ENCODE results near the gene SLC24A3. TPM values are rescaled to one million over a fixed set of nuclear protein-coding genes. Genes with fewer than 3 reads are reported as not detected.
A peak's percentile ranks its signal among the peaks of the same experiment; 100 is the strongest.

The SLC24A3 gene
- total and polyA plus RNA-seq, 7 donors: 0.92 to 20.8 (median 13.5) TPM

DNA sequence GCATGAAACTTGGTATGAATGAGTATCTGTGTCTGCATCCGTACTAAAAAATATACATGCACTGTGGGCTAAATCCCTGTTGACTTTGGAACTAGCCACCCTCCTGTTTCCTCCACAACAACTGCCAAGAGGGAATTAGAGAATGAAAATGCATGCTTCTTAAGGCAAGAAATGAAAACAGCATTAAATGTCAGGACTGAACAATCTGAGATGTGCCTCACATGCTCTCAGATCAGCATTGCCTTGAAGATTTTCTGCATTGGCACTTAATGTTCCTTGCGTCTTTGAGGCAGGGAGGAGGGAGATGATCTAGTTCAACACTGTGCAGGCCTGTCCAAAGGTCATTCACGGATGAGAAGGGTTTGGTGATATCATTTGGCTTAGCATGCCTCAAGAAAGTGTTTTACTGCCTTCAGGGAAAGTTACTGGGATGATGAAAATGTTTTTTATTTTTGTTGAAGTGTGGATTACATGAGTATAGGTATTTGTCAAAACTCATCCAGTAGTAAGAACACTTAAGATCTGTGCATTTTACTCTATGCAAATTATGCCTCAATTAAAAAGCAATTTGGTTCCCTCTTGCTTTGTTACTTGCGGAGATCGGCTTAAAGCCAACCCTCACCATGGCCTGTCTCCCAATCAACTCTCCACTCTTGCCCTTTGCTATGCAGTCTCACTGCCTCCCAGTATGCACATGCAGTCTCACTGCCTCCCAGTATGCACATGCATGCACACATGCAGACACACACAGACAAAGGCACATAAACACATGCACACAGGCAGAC lies 498.1 kb downstream of the SLC24A3 start:
- Histone ChIP-seq H3K27ac (no peak overlapping the region), H3K4me1 (peaks cover 0 to 18% (median 12%) of the 10 kb centered on the region in 4 donors), H3K36me3 (no peaks in the 10 kb centered on the region), H3K4me3 (no peak overlapping the region), H3K27me3 (no peaks in the 10 kb centered on the region), H3K9me3 (no peaks in the 10 kb centered on the region)
- intact Hi-C loops (cut with DNase I): no loop called here
- TF ChIP-seq POLR2A (IDR thresholded peaks at IDR 0.05) (no peak), POLR2AphosphoS5 (IDR thresholded peaks at IDR 0.05) (no peak), EP300 (IDR thresholded peaks at IDR 0.05) (no peak)
- TF ChIP-seq, protein P1, sequence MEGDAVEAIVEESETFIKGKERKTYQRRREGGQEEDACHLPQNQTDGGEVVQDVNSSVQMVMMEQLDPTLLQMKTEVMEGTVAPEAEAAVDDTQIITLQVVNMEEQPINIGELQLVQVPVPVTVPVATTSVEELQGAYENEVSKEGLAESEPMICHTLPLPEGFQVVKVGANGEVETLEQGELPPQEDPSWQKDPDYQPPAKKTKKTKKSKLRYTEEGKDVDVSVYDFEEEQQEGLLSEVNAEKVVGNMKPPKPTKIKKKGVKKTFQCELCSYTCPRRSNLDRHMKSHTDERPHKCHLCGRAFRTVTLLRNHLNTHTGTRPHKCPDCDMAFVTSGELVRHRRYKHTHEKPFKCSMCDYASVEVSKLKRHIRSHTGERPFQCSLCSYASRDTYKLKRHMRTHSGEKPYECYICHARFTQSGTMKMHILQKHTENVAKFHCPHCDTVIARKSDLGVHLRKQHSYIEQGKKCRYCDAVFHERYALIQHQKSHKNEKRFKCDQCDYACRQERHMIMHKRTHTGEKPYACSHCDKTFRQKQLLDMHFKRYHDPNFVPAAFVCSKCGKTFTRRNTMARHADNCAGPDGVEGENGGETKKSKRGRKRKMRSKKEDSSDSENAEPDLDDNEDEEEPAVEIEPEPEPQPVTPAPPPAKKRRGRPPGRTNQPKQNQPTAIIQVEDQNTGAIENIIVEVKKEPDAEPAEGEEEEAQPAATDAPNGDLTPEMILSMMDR (IDR thresholded peaks at IDR 0.05): no peak
- DNase-seq: no peak
- WGBS, 2 donors: 35 to 65% methylated on average over 5 of the region's 5 CpGs

DNA sequence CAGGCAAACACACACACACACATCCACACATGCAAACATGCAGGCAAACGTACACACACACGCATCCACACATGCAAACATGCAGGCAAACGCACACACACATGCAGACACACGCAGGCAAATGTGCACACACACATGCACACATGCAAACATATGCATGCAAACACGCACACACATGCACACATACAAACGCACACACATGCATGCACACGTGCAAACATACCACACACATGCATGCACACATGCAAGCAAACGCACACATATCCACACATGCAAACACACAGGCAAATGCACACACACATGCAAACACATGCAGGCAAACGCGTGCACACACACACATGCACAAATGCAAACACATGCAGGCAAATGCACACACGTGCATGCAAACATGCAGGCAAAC lies 498.7 kb downstream of the SLC24A3 start:
- whole genome bisulfite sequencing, 2 donors: 75 to 86% methylated on average over 11 of the region's 11 CpGs
- no peak for DNase-seq
- Histone ChIP-seq H3K36me3 (no peaks in the 10 kb centered on the region), H3K27ac (no peak overlapping the region), H3K4me1 (peaks cover 0 to 18% (median 12%) of the 10 kb centered on the region in 4 donors), H3K9me3 (no peaks in the 10 kb centered on the region), H3K27me3 (no peaks in the 10 kb centered on the region), H3K4me3 (no peak overlapping the region)
- TF ChIP-seq EP300 (IDR thresholded peaks at IDR 0.05) (no peak), POLR2A (IDR thresholded peaks at IDR 0.05) (no peak), POLR2AphosphoS5 (IDR thresholded peaks at IDR 0.05) (no peak)
- TF ChIP-seq, protein P1 (IDR thresholded peaks at IDR 0.05): no peak
- intact Hi-C loops (cut with DNase I): no loop called here

DNA sequence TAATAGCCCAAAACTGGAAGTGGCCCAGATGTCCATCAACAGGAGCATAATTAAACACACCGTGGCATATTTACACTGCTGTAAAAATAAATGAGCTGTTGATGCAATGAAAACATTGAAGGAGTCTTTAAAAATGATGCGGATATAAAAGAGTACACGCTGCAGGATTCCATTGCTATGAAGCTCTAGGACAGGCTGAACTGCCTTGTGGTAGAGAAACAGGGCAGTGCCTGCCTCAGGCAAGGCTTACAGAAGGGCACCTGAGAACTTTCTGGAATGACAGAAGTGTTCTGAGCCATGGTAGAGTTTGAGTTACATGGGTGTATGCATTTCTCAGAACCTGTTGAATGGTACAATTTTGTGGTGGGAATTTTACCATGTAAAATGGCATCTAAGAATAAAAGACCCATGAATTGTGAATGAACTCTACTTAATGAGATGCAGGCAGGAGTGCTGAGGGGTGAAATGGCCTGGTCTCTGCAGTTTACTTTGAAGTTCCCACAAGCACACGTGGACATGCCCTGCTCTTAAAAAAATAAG lies 500.3 kb downstream of the SLC24A3 start:
- no peaks in the 10 kb centered on the region for H3K9me3 ChIP-seq
- peak overlapping the region in 3 of 4 donors; percentile 1 to 46 (median 8) for H3K27ac ChIP-seq
- DNase-seq: no peak
- H3K36me3 ChIP-seq: no peaks in the 10 kb centered on the region
- 24 to 61% methylated on average over 4 of the region's 4 CpGs for WGBS, 2 donors
- intact Hi-C loops (cut with DNase I): no loop called here
- H3K4me3 ChIP-seq: no peak overlapping the region
- TF ChIP-seq, protein P1 (IDR thresholded peaks at IDR 0.05): no peak
- peak in 2 of 4 donors; percentile 28 to 37 for TF ChIP-seq POLR2AphosphoS5 (IDR thresholded peaks at IDR 0.05)
- H3K27me3 ChIP-seq: no peaks in the 10 kb centered on the region
- H3K4me1 ChIP-seq: peaks cover 0 to 18% (median 12%) of the 10 kb centered on the region in 4 donors

DNA sequence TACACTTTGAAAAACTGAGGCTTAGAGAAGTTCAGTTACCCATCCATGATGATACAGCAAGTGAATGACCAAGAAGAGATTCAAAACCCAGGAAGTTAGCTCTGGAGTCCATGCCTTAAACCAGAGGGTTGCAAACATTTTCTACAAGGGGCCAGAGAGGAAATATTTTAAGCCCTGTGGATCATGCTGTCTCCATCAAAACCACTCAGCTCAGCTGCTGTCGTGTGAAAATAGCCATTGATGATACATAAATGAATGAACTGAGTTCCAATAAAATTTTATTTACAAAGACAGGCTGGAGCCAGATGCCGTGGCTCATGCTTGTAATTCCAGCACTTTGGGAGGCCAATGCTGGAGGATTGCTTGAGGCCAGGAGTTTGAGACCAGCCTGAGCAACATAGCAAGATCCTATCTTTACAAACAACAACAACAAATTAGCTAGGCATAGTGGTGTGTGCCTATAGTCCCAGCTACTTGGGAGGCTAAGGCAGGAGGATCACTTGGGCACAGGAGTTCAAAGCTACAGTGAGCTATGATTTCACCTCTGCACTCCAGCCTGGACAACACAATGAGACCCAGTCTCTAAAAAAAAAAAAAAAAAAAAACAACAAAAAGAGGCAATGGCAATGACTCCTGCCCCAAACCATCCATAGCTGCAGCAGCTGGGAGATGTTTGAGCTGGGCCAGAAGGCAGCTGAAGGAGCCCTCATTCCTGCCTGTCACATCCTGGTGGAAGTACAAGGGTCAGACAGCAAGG lies 501.6 kb downstream of the SLC24A3 start:
- H3K4me3 ChIP-seq: no peak overlapping the region
- 19 to 54% methylated on average over 2 of the region's 2 CpGs for WGBS, 2 donors

More for the DNA sequence above, 501.6 kb downstream of the SLC24A3 start:
- H3K9me3 ChIP-seq: no peaks in the 10 kb centered on the region
- TF ChIP-seq, protein P1 (IDR thresholded peaks at IDR 0.05): no peak
- TF ChIP-seq EP300 (IDR thresholded peaks at IDR 0.05) (no peak), POLR2A (IDR thresholded peaks at IDR 0.05) (no peak), POLR2AphosphoS5 (IDR thresholded peaks at IDR 0.05) (no peak)
- no peak for DNase-seq
- no peak overlapping the region for H3K27ac ChIP-seq
- H3K4me1 ChIP-seq: peaks cover 0 to 18% (median 12%) of the 10 kb centered on the region in 4 donors
- H3K36me3 ChIP-seq: no peaks in the 10 kb centered on the region
- H3K27me3 ChIP-seq: no peaks in the 10 kb centered on the region
- intact Hi-C loops (cut with DNase I): no loop called here

Measured in sigmoid colon (tissue), 7 donors.